Skeletal muscle tissue (tissue), 4 donors: ENCODE data around the gene SMS. TPM values are rescaled to one million over a fixed set of nuclear protein-coding genes. Genes with fewer than 3 reads are reported as not detected.

ENCODE experiments used
- H3K27ac ChIP-seq: one replicate; pipeline ENCODE4 v1.7.0; 2013; ENCODE audit warnings: mild to moderate bottlenecking, low read depth, low read length, inconsistent platforms
- H3K27me3 ChIP-seq, 3 donors: one replicate each; pipeline ENCODE4 v1.7.0; 2013; ENCODE audit warnings: low read length in 3 of 3; ENCODE audit not compliant: control insufficient read depth in 3 of 3, insufficient read depth in 3 of 3
- H3K36me3 ChIP-seq, 3 donors: one replicate each; pipeline ENCODE4 v1.7.0; 2013; ENCODE audit warnings: low read length in 3 of 3; ENCODE audit not compliant: control insufficient read depth in 3 of 3, insufficient read depth in 3 of 3
- H3K4me1 ChIP-seq, 3 donors: one replicate each; pipeline ENCODE4 v1.7.0; 2013; ENCODE audit warnings: low read length in 3 of 3, mild to moderate bottlenecking in 3 of 3; ENCODE audit not compliant: control insufficient read depth in 3 of 3, insufficient read depth in 3 of 3
- H3K4me3 ChIP-seq, 3 donors: one replicate each; pipeline ENCODE4 v1.7.0; 2013; ENCODE audit warnings: low read length in 3 of 3
- H3K9ac ChIP-seq, 3 donors: one replicate each; pipeline ENCODE4 v1.7.0; 2013; ENCODE audit warnings: low read length in 3 of 3, mild to moderate bottlenecking in 3 of 3, moderate library complexity in 2 of 3, low read depth in 1 of 3
- H3K9me3 ChIP-seq, 3 donors: one replicate each; pipeline ENCODE4 v1.7.0; 2013; ENCODE audit warnings: low read length in 3 of 3; ENCODE audit not compliant: control insufficient read depth in 3 of 3
- total RNA-seq: library from RNA; depleted of rRNA; stranded (reverse); fragments of >200 nt; gene quantifications from one replicate; pipeline ENCODE4 v1.2.3, GENCODE V29; 2014
- donor health status: Osteomylitis.

The SMS gene
- total RNA-seq, 1 donor from 2014 or later = 64.2 TPM

DNA sequence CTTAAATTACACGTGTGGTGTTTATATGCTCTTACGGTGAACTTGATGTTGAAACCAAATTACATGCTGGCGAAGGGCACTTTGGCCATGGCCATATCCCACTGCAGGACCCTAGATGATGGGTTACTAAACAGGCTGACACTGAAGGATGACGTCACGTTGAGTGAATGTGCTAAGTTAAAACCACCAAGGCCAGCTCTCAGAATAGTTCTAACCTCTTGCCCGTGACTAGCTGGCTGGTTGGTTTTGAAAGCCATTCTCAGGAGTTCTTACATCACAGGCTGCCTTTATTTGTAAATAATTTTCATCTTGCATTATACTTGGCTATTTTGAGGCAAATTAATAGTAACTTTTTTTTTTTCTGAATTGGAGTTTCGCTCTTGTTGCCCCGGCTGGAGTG lies 50.3 kb downstream of the SMS start:
- Histone ChIP-seq H3K4me1 (no peaks in the 10 kb centered on the region), H3K9ac (no peak overlapping the region), H3K9me3 (no peaks in the 10 kb centered on the region), H3K27ac (no peak overlapping the region), H3K4me3 (no peak overlapping the region), H3K27me3 (no peaks in the 10 kb centered on the region), H3K36me3 (peaks cover 0 to 3% (median 2%) of the 10 kb centered on the region in 3 donors)

DNA sequence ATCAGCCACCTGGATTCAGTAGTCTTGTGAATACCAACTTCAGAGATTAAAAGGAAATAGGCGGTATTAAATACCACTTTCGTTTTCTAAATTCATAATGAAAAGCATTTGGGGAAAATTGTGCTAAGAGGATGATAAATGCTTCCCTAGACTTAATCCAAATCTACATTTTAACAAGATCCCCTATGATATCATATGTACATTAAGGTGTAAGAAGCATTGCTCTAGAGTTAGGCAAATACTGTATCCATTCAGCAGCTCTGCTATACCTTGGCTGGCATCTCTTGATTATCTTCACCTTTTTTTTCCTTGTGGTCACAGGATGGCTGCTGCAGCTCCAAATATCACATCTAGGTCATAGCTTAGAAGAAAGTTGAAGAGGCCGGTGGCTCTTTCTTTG lies 51.0 kb downstream of the SMS start:
- no peak overlapping the region for H3K4me3 ChIP-seq
- H3K27ac ChIP-seq = no peak overlapping the region
- H3K27me3 ChIP-seq = no peaks in the 10 kb centered on the region
- H3K36me3 ChIP-seq = peaks cover 0 to 3% (median 2%) of the 10 kb centered on the region in 3 donors
- no peaks in the 10 kb centered on the region for H3K9me3 ChIP-seq
- no peak overlapping the region for H3K9ac ChIP-seq
- no peaks in the 10 kb centered on the region for H3K4me1 ChIP-seq

DNA sequence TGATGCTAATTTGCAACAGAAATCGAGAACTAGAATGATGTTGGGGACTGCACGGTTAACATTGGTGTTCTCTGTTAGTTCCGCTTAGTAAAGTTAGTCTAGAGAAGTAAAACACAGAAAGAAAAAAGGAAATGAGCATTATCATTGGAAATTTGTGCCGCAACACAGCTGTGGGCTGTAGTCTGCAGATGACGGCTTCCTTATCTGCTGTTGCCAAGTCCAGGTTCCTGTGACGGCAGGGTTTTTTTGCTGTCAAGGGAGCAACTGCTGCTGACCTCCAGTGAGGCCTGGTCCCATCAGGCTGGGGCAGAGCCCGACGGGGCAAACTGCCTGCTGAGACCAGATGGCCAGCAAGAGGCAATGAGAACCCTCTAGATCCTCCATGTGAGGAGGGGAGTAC lies 52.8 kb downstream of the SMS start:
- Histone ChIP-seq H3K36me3 (peaks cover 0 to 2% (median 0%) of the 10 kb centered on the region in 3 donors), H3K4me1 (no peaks in the 10 kb centered on the region), H3K9me3 (no peaks in the 10 kb centered on the region), H3K4me3 (no peak overlapping the region), H3K27ac (no peak overlapping the region), H3K27me3 (no peaks in the 10 kb centered on the region), H3K9ac (no peak overlapping the region)

DNA sequence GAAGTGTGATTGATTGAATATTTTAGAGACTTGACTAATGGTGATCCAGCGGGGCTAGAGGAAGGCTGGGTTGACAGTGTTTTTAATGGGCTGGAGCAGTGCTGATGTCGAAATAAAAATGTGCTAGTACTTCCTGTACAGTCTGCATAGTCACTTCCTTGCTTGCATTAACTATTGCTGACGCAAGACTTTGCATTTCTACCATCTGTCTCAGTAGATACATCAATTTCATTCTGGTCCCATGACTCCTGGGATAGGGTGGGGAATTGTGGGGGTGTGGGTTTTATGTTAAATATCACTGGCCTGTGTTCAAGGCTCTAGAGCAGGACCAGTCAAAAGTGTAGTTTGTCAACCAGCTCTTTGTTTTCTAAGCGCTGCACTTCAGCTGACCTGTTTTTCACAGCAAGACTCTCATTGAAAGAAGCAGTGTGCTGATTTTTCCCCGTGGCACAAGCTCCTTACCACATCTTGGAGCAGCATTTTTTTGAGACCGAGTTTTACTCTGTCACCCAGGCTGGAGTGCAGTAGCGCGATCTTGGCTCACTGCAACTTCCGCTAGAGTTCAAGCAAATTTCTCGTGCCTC lies 56.5 kb downstream of the SMS start:
- Histone ChIP-seq H3K27me3 (no peaks in the 10 kb centered on the region), H3K9me3 (no peaks in the 10 kb centered on the region), H3K4me1 (no peaks in the 10 kb centered on the region), H3K36me3 (peaks cover 0 to 2% (median 0%) of the 10 kb centered on the region in 3 donors), H3K27ac (no peak overlapping the region), H3K9ac (no peak overlapping the region), H3K4me3 (no peak overlapping the region)

DNA sequence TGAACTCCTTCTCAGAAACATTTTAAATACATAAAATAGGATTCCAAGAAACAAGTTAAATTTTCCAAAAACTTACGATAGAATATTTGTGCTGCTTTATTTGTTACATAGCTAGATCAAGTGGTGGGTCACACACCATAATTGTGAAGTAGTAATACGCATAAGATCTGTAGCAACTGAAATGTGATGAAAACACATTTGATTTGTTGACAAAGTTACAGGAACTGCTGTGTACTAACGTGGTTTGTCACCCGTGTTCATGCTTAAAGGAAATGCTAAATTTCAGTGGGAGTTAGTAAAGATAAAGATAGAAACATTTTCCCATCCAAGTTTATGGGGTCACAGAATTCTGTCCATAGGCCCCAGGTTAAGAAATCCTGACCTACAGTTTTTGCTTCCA lies 57.5 kb downstream of the SMS start:
- no peak overlapping the region for H3K9ac ChIP-seq
- no peaks in the 10 kb centered on the region for H3K36me3 ChIP-seq
- H3K27me3 ChIP-seq = no peaks in the 10 kb centered on the region
- H3K4me1 ChIP-seq = no peaks in the 10 kb centered on the region
- no peak overlapping the region for H3K27ac ChIP-seq
- H3K9me3 ChIP-seq = no peaks in the 10 kb centered on the region
- no peak overlapping the region for H3K4me3 ChIP-seq

DNA sequence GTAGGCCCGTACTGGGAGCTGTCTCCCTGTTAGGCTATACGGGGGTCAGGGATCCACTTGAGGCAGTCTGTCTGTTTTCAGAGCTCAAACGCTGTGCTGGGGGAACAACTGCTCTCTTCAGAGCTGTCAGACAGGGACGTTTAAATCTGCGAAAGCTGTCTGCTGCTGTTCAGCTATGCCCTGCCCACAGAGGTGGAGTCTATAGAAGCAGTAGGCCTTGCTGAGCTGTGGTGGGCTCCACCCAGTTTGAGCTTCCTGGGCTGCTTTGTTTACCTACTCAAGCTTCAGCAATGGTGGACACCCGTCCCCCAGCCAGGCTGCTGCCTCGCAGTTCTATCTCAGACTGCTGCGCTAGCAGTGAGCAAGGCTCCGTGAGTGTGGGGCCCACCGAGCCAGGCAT lies 64.4 kb downstream of the SMS start:
- no peaks in the 10 kb centered on the region for H3K4me1 ChIP-seq
- no peak overlapping the region for H3K4me3 ChIP-seq
- H3K36me3 ChIP-seq = no peaks in the 10 kb centered on the region
- H3K27ac ChIP-seq = no peak overlapping the region
- H3K9ac ChIP-seq = no peak overlapping the region
- no peaks in the 10 kb centered on the region for H3K27me3 ChIP-seq
- no peaks in the 10 kb centered on the region for H3K9me3 ChIP-seq

DNA sequence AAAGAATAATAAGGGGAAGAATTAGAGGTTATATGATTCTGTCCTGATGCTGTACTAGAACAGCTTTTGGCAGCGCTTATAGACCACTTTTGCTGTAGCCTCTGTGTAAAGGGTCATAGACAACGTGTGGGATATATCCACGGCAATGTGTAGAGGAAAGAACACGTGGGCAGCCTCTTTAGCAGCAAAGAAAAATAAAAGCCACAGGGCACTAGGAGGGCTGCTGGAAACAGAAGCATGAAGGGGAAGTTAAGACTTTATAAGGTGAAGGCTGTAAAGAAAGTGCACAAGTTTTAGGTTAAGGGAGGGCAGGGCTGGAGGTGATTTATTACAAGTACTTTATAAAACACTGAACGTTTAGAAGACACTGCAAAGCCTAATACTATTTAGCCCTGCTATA lies 71.5 kb downstream of the SMS start:
- no peaks in the 10 kb centered on the region for H3K27me3 ChIP-seq
- no peaks in the 10 kb centered on the region for H3K36me3 ChIP-seq
- no peaks in the 10 kb centered on the region for H3K4me1 ChIP-seq
- H3K9me3 ChIP-seq = no peaks in the 10 kb centered on the region
- H3K4me3 ChIP-seq = no peak overlapping the region
- no peak overlapping the region for H3K9ac ChIP-seq
- H3K27ac ChIP-seq = no peak overlapping the region

DNA sequence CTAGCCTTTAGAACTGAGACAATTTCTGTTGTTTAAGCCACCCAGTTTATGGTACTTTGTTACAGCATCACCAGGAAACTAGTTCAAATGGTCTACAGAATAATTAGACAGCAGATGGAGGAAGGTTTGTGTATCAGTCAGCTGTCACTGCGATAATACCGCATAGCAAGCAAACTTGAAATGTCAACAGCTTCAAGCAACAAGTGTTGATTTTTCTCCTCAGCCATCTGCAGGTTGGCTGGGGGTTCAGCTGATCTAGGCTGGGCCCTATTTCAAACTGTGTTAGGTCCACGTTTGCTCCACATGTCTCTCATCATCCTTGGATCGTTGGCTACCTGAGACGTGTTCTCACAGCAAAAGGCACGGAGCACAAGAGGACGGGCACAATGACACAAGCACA lies 72.4 kb downstream of the SMS start:
- Histone ChIP-seq H3K4me1 (no peaks in the 10 kb centered on the region), H3K4me3 (no peak overlapping the region), H3K36me3 (no peaks in the 10 kb centered on the region), H3K27ac (no peak overlapping the region), H3K9ac (no peak overlapping the region), H3K9me3 (no peaks in the 10 kb centered on the region), H3K27me3 (no peaks in the 10 kb centered on the region)

DNA sequence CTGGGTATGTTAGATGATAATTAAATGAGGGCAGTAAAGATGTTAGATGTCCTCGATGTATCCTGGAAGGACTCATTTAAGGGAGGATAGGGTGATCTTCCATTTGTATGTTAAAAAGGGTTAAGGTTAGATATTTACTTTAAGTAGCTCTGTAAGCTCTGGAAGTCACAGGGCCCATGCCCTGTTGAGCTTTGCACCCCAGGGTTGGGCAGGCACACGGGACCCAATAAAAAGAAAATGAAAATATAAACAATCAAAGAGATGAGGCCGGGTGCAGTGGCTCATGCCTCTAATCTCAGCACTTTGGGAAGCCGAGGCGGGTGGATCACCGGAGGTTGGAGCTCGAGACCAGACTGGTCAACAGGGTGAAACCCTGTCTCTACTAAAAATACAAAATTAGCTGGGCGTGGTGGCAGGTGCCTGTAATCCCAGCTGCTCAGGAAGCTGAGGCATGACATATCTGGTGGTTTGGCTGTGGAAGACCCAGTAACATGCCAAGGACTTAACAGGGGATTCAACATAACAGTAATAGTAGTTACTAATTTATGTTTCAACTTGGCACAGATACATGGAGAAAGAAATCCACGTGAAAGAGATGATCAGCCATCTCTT lies 74.7 kb downstream of the SMS start:
- H3K36me3 ChIP-seq = no peaks in the 10 kb centered on the region
- H3K9me3 ChIP-seq = no peaks in the 10 kb centered on the region
- H3K27me3 ChIP-seq = no peaks in the 10 kb centered on the region
- no peak overlapping the region for H3K9ac ChIP-seq
- H3K27ac ChIP-seq = no peak overlapping the region
- H3K4me1 ChIP-seq = no peaks in the 10 kb centered on the region
- H3K4me3 ChIP-seq = no peak overlapping the region

DNA sequence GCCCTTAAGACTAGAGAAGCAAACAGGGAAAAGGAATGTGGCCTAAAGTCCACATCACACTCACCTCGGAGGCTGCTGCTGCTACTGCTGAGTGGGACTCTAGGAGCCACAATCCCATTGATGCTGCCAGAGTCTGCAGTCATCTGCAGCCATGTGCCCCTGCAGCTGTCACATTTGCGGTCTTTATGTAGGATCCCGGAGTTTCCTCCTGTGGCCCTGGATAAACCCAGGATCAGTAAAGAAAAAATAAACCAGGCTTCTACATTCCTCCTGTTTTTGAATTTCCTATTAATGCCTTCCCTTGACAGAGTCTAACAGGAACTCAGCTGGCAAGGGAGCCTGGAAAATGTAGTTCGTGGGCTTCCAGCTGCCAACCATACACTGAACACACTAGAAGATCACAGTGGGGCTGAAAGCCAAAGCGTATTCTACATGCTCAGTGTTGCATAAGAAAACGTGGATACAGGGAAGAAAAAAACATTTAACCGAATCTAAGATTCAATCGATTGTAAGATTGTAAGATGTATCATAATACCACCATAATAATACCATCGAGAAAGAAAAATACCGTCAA lies 81.3 kb downstream of the SMS start:
- H3K4me1 ChIP-seq = no peaks in the 10 kb centered on the region

More for the DNA sequence above, 81.3 kb downstream of the SMS start:
- Histone ChIP-seq H3K9me3 (no peaks in the 10 kb centered on the region), H3K4me3 (no peak overlapping the region), H3K9ac (no peak overlapping the region), H3K36me3 (no peaks in the 10 kb centered on the region), H3K27me3 (no peaks in the 10 kb centered on the region), H3K27ac (no peak overlapping the region)
